ENCODE results near the gene NOL9. TPM values are rescaled to one million over a fixed set of nuclear protein-coding genes. Genes with fewer than 3 reads are reported as not detected.

Gene NOL9
- total and polyA plus RNA-seq, 10 of the 15 experiments (the other 5 are each of a cell fraction or from before 2014, with no cell fraction given), result 3.9 to 35.9 (median 23.0) TPM

- Histone ChIP-seq H3K9ac (ENCODE audit: control insufficient read depth, insufficient read depth, low read length) (no peak overlapping the region), H3K36me3 (ENCODE audit: control insufficient read depth in 2 of 2, insufficient read depth in 2 of 2, low read length in 1 of 2) (peaks cover 10 to 24% of the 10 kb centered on the region in 2 experiments), H3K79me2 (ENCODE audit: control insufficient read depth, insufficient read depth, low read length) (peaks cover 26% of the 10 kb centered on the region), H3K9me3 (replicated peaks; ENCODE audit: control insufficient read depth, insufficient read depth, low read length) (no peaks in the 10 kb centered on the region), H3K4me2 (ENCODE audit: control insufficient read depth, insufficient read depth) (no peak overlapping the region), H3K27ac (ENCODE audit: control insufficient read depth, insufficient read depth) (no peak overlapping the region), H4K20me1 (ENCODE audit: control insufficient read depth, insufficient read depth) (no peaks in the 10 kb centered on the region), H3K4me1 (ENCODE audit: control insufficient read depth, insufficient read depth, low read length) (peaks cover 9% of the 10 kb centered on the region), H2AFZ (ENCODE audit: control insufficient read depth, low read depth, low read length) (no peak overlapping the region), H3K4me3 (no peak overlapping the region), H3K27me3 (replicated peaks in 1 of 2; ENCODE audit: control insufficient read depth in 2 of 2, insufficient read depth in 2 of 2, low read length in 1 of 2) (no peaks in the 10 kb centered on the region)
- TF ChIP-seq TCF3 (IDR thresholded peaks at IDR 0.05; ENCODE audit: borderline replicate concordance, insufficient read depth, low read depth, low read length) (no peak), ZNF217 (IDR thresholded peaks at IDR 0.05) (no peak), ZBTB11 (CRISPR knock-in tag; IDR thresholded peaks at IDR 0.05) (no peak)
- ChIA-PET POLR2A (no interaction called here), RAD21 (ENCODE audit: unreplicated experiment) (no interaction called here), CTCF (interaction anchor here (0.6 kb wide), 1 partner anchor 15 kb away, joined by 4 read pairs; no protein-coding TSS in a partner anchor), SMC1A (ENCODE audit: uncharacterized antibody, unreplicated experiment) (no interaction called here)
- intact Hi-C loops (cut with micrococcal nuclease; ENCODE audit: unreplicated experiment), result no loop called here
- no TSS peak for BruUV-seq (replicated peaks)
- DNase-seq (ENCODE audit: low read depth, low spot score) (no peak), FAIRE-seq (no peak), ATAC-seq (no peak)
- 87% methylated on average over 7 of the region's 7 CpGs for WGBS (ENCODE audit: insufficient coverage, insufficient replicate concordance, low lambda C conversion rate, missing lambda C conversion rate)
- in situ Hi-C loops (cut with MboI), result no loop called here
These were observed 42.0 kb upstream of the NOL9 start for GRCh38 chr1:6596351-6596750.
